ENCODE measurements around the gene ZNF778. TPM values are rescaled to one million over a fixed set of nuclear protein-coding genes. Genes with fewer than 3 reads are reported as not detected.
A peak's percentile ranks its signal among the peaks of the same experiment; 100 is the strongest.

Gene ZNF778
- total and polyA plus RNA-seq, 2 of the 8 experiments (the other 6 are each of a cell fraction or from before 2014, with no cell fraction given), result 9.5 to 21.9 TPM

GRCh38 chr16:89192956-89193575 is 24.4 kb upstream of the ZNF778 start:
- Histone ChIP-seq H3K4me1 (replicated peaks in 1 of 4; ENCODE audit: control insufficient read depth in 3 of 4, insufficient read depth in 4 of 4, low read length in 3 of 4) (no peaks in the 10 kb centered on the region; a peak in 2 of 7 replicates), H4K8ac (ENCODE audit: extremely low read depth, insufficient read depth, low read length) (no peak overlapping the region), H3K27me3 (replicated peaks in 1 of 4; ENCODE audit: control insufficient read depth in 3 of 4, extremely low read depth in 1 of 4, insufficient read depth in 3 of 4, low read length in 3 of 4) (peaks cover 0 to 9% (median 6%) of the 10 kb centered on the region in 4 experiments; a peak in 6 of 7 replicates), H4K91ac (replicated peaks; ENCODE audit: insufficient read length, low read length) (no peak overlapping the region), H3K4me2 (ENCODE audit: insufficient read depth in 1 of 2, low read depth in 2 of 2, low read length in 2 of 2) (peak overlapping the region; percentile 56 to 70), H3K4ac (replicated peaks; ENCODE audit: insufficient read length, low read depth, low read length) (no peak overlapping the region), H3K23me2 (ENCODE audit: low read depth, low read length) (peaks cover 6% of the 10 kb centered on the region; the same call in 1 of the 2 replicates), H3K14ac (ENCODE audit: insufficient read length) (no peak overlapping the region), H2BK12ac (ENCODE audit: low read depth, low read length) (no peak overlapping the region), H4K5ac (ENCODE audit: insufficient read length, low read depth, low read length) (no peak overlapping the region), H3K23ac (ENCODE audit: insufficient read length) (no peak overlapping the region), H2BK15ac (ENCODE audit: low read length) (no peak overlapping the region), H3K36me3 (ENCODE audit: control insufficient read depth in 2 of 4, insufficient read depth in 4 of 4, low read length in 3 of 4) (no peaks in the 10 kb centered on the region), H3K9ac (replicated peaks in 1 of 4; ENCODE audit: extremely low read depth in 1 of 4, low read depth in 3 of 4, low read length in 3 of 4) (no peak overlapping the region), H2BK5ac (ENCODE audit: low read depth, low read length) (no peak overlapping the region; the same call in 1 of the 2 replicates), H4K20me1 (replicated peaks in 1 of 2; ENCODE audit: control insufficient read depth in 1 of 2, insufficient read depth in 2 of 2, low read length in 2 of 2) (peaks cover 2 to 6% of the 10 kb centered on the region in 2 experiments), H3K18ac (ENCODE audit: extremely low read depth, low read length) (no peak overlapping the region), H2BK120ac (replicated peaks; ENCODE audit: low read depth, low read length) (no peak overlapping the region), H3K79me1 (ENCODE audit: low read depth, low read length) (no peaks in the 10 kb centered on the region), H3K79me2 (ENCODE audit: control insufficient read depth in 1 of 2, insufficient read depth in 2 of 2, low read length in 2 of 2) (no peaks in the 10 kb centered on the region), H3K4me3 (ENCODE audit: extremely low read depth in 1 of 4, insufficient read depth in 2 of 4, low read depth in 3 of 4, low read length in 4 of 4) (peak overlapping the region in 1 of 4 experiments; percentile 56; a peak in 2 of 8 replicates), H3K9me3 (ENCODE audit: insufficient read depth in 2 of 2, low read depth in 1 of 2, low read length in 1 of 2) (no peaks in the 10 kb centered on the region; a peak in 1 of 4 replicates), H2AK5ac (ENCODE audit: low read depth, low read length) (no peak overlapping the region), H2AFZ (ENCODE audit: low read length) (no peak overlapping the region; the same call in 1 of the 2 replicates), H3K56ac (replicated peaks; ENCODE audit: insufficient read length, low read depth, low read length) (no peak overlapping the region), H2BK20ac (ENCODE audit: low read length) (no peak overlapping the region), H3K27ac (ENCODE audit: low read depth, low read length) (no peak overlapping the region)
- no CpG with 5 or more reads among the region's 39 CpGs for WGBS, 2 experiments (ENCODE audit: extremely low coverage in 1 of 2, insufficient coverage in 1 of 2, insufficient read length in 1 of 2, insufficient replicate concordance in 2 of 2, low coverage in 1 of 2, low lambda C conversion rate in 2 of 2, missing lambda C conversion rate in 1 of 2)
- FAIRE-seq, result no peak
- TF ChIP-seq SIX5 (IDR thresholded peaks at IDR 0.05; ENCODE audit: low read depth, low read length) (no peak), ATF3 (IDR thresholded peaks at IDR 0.05; ENCODE audit: insufficient read depth, low read depth, low read length) (no peak), EP300 (IDR thresholded peaks at IDR 0.05; ENCODE audit: borderline replicate concordance in 1 of 2, low read depth in 2 of 2, low read length in 2 of 2) (no peak), ZNF274 (IDR thresholded peaks at IDR 0.05; ENCODE audit: borderline replicate concordance, extremely low read depth, low read length) (no peak), KDM5A (IDR thresholded peaks at IDR 0.05; ENCODE audit: low read length) (no peak), SIN3A (conservative IDR thresholded peaks at IDR 0.05 in 1 of 2, IDR thresholded peaks at IDR 0.05 in 1 of 2; ENCODE audit: low read depth in 1 of 2, low read length in 2 of 2) (no peak), CTBP2 (IDR thresholded peaks at IDR 0.05; ENCODE audit: borderline replicate concordance, insufficient read depth, insufficient read length, low read length) (no peak)
- DNase-seq (ENCODE audit: low read depth in 1 of 2, low spot score in 2 of 2), result peak; percentile 84 to 90
- POLR2A ChIA-PET (ENCODE audit: partially characterized antibody), result interaction anchor here (1.0 kb wide), 1 partner anchor 25 kb away, joined by 3 read pairs; the partner anchor contains the start of gene ZNF778
- CTCF ChIA-PET (ENCODE audit: partially characterized antibody), result interaction anchor here (1.0 kb wide), 1 partner anchor 26 kb away, joined by 5 read pairs; no protein-coding TSS in a partner anchor
